Esophagus muscularis mucosa (tissue), 4 donors: ENCODE measurements around the gene CHRM5. TPM values are rescaled to one million over a fixed set of nuclear protein-coding genes. Genes with fewer than 3 reads are reported as not detected.

Source experiments
- DNase-seq: peaks from one replicate; pipeline ENCODE4 v3.0.0-alpha.2; 2017; ENCODE audit errors: extremely low spot score
- H3K27ac ChIP-seq, 4 donors: fragments of 200-600 bp; sonication (generic); replicated peaks in 1 of 4; 1 replicate in 3 of 4; 2 replicates in 1 of 4; pipeline ENCODE4 v1.5.1; 2016 to 2019; ENCODE audit warnings: mild to moderate bottlenecking in 1 of 4
- H3K27me3 ChIP-seq, 4 donors: fragments of 200-600 bp; sonication (generic); one replicate each; pipeline versions ENCODE4 v1.5.1 to v1.6.0; 2016 to 2019
- H3K36me3 ChIP-seq, 4 donors: fragments of 200-600 bp; sonication (generic); one replicate each; pipeline ENCODE4 v1.5.1; 2016 to 2019
- H3K4me1 ChIP-seq, 4 donors: fragments of 200-600 bp; sonication (generic); one replicate each; pipeline ENCODE4 v1.5.1; 2016 to 2019
- H3K4me3 ChIP-seq, 4 donors: fragments of 200-600 bp; sonication (generic); 1 replicate in 2 of 4; 2 replicates in 2 of 4; pipeline ENCODE4 v1.5.1; 2016 to 2019; ENCODE audit warnings: mild to moderate bottlenecking in 4 of 4, moderate library complexity in 1 of 4
- H3K9me3 ChIP-seq, 4 donors: fragments of 200-600 bp; sonication (generic); 1 replicate in 3 of 4; 2 replicates in 1 of 4; pipeline ENCODE4 v1.5.1; 2016 to 2019
- EP300 ChIP-seq: sonication (generic); formaldehyde crosslinking; IDR thresholded peaks from one replicate; pipeline ENCODE4 v1.6.1; 2017; ENCODE audit warnings: antibody characterized with exemption
- POLR2A ChIP-seq: fragments of 450-650 bp; IDR thresholded peaks from one replicate; pipeline ENCODE4 v1.6.1; 2017; ENCODE audit warnings: antibody characterized with exemption, moderate library complexity, mild to moderate bottlenecking, low read depth
- POLR2AphosphoS5 ChIP-seq, 2 donors: sonication (generic); formaldehyde crosslinking; IDR thresholded peaks; one replicate each; pipeline ENCODE4 v1.6.1; 2017; ENCODE audit warnings: antibody characterized with exemption in 2 of 2
- WGBS: methylation state at CpG from one replicate; pipeline ENCODE4 v1.1.5; 2018; 5-methylcytosine and 5-hydroxymethylcytosine counted together
- intact Hi-C: fragments of 100-400 bp; cut with DNase I; formaldehyde crosslinking; loops from one replicate; pipeline ENCODE4 v1.15.1; 2023
- total RNA-seq, 4 donors: library from RNA; depleted of rRNA; stranded (reverse); fragments of >200 nt; gene quantifications; one replicate each; pipeline versions ENCODE4 v1.1.0 to v1.2.1, GENCODE V29; 2016
- TF ChIP-seq, protein P1 (sequence below), 3 experiments: fragments of 200-600 bp in 2 of 3; fragments of 450-650 bp in 1 of 3; sonication (generic) in 2 of 3; IDR thresholded peaks; one replicate each; pipeline ENCODE4 v1.5.1; 2017 to 2019; ENCODE audit warnings: antibody characterized with exemption in 3 of 3, mild to moderate bottlenecking in 2 of 3, moderate library complexity in 1 of 3

CHRM5 gene
- total RNA-seq, 4 donors from 2014 or later = not detected

- no peaks in the 10 kb centered on the region for H3K4me1 ChIP-seq
- no peaks in the 10 kb centered on the region for H3K9me3 ChIP-seq
- no peak for DNase-seq
- no peaks in the 10 kb centered on the region for H3K27me3 ChIP-seq
- TF ChIP-seq EP300 = no peak
- no peak for TF ChIP-seq POLR2AphosphoS5 (IDR thresholded peaks at IDR 0.05)
- TF ChIP-seq POLR2A = no peak
- TF ChIP-seq, protein P1, sequence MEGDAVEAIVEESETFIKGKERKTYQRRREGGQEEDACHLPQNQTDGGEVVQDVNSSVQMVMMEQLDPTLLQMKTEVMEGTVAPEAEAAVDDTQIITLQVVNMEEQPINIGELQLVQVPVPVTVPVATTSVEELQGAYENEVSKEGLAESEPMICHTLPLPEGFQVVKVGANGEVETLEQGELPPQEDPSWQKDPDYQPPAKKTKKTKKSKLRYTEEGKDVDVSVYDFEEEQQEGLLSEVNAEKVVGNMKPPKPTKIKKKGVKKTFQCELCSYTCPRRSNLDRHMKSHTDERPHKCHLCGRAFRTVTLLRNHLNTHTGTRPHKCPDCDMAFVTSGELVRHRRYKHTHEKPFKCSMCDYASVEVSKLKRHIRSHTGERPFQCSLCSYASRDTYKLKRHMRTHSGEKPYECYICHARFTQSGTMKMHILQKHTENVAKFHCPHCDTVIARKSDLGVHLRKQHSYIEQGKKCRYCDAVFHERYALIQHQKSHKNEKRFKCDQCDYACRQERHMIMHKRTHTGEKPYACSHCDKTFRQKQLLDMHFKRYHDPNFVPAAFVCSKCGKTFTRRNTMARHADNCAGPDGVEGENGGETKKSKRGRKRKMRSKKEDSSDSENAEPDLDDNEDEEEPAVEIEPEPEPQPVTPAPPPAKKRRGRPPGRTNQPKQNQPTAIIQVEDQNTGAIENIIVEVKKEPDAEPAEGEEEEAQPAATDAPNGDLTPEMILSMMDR (IDR thresholded peaks at IDR 0.05) = no peak
- H3K36me3 ChIP-seq = no peaks in the 10 kb centered on the region
- intact Hi-C loops = no loop called here
- 80% methylated on average over 4 of the region's 4 CpGs for WGBS
- no peak overlapping the region for H3K27ac ChIP-seq
- H3K4me3 ChIP-seq = no peak overlapping the region
Observed at GRCh38 chr15:33975022-33975565, 6.8 kb downstream of the CHRM5 start.

GRCh38 chr15:33980159-33980558 is 11.9 kb downstream of the CHRM5 start:
- Histone ChIP-seq H3K27ac (no peak overlapping the region), H3K4me1 (peaks cover 0 to 4% (median 3%) of the 10 kb centered on the region in 4 donors), H3K36me3 (no peaks in the 10 kb centered on the region), H3K9me3 (no peaks in the 10 kb centered on the region), H3K4me3 (no peak overlapping the region), H3K27me3 (no peaks in the 10 kb centered on the region)
- DNase-seq = no peak
- WGBS = 65% methylated on average over 7 of the region's 7 CpGs
- no peak for TF ChIP-seq POLR2A
- no peak for TF ChIP-seq POLR2AphosphoS5 (IDR thresholded peaks at IDR 0.05)
- TF ChIP-seq, protein P1 (IDR thresholded peaks at IDR 0.05) = no peak
- TF ChIP-seq EP300 = no peak
- intact Hi-C loops = no loop called here

GRCh38 chr15:33982516-33982915 is 14.2 kb downstream of the CHRM5 start:
- no peaks in the 10 kb centered on the region for H3K9me3 ChIP-seq
- no peak overlapping the region for H3K4me3 ChIP-seq
- H3K4me1 ChIP-seq = peaks cover 0 to 11% (median 9%) of the 10 kb centered on the region in 4 donors
- DNase-seq = no peak
- intact Hi-C loops = no loop called here
- WGBS = 95% methylated on average over 1 of the region's 1 CpG
- no peak overlapping the region for H3K27ac ChIP-seq
- H3K27me3 ChIP-seq = no peaks in the 10 kb centered on the region
- TF ChIP-seq POLR2AphosphoS5 (IDR thresholded peaks at IDR 0.05) = no peak
- TF ChIP-seq, protein P1 (IDR thresholded peaks at IDR 0.05) = no peak
- TF ChIP-seq POLR2A = no peak
- no peak for TF ChIP-seq EP300
- H3K36me3 ChIP-seq = no peaks in the 10 kb centered on the region

DNA sequence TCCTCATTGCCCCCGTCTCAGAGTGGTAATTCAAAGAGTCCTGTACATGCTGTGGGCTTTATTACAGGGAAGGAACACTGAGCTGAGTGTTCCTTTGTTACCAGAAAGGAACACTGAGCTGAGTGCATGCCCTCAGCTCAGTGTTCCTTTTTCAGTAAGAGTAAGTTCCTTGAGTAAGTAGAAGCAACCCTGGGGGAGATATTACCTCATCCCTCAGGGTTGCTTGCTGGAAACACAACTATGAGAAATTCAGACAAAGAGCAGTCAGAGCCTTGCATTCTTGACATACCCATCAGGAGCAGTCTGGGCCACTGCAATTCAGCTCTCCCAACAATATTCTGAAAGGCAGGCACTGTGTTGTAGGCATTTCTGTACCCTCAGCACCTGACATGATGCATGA is 17.0 kb downstream of the CHRM5 start:
- no peak for DNase-seq
- TF ChIP-seq POLR2A = no peak
- TF ChIP-seq EP300 = no peak
- TF ChIP-seq, protein P1 (IDR thresholded peaks at IDR 0.05) = no peak
- no peak for TF ChIP-seq POLR2AphosphoS5 (IDR thresholded peaks at IDR 0.05)
- WGBS = 75% methylated on average over 1 of the region's 1 CpG
- Histone ChIP-seq H3K36me3 (no peaks in the 10 kb centered on the region), H3K4me3 (no peak overlapping the region), H3K9me3 (no peaks in the 10 kb centered on the region), H3K4me1 (peaks cover 0 to 11% (median 9%) of the 10 kb centered on the region in 4 donors), H3K27me3 (no peaks in the 10 kb centered on the region), H3K27ac (no peak overlapping the region)
- intact Hi-C loops = no loop called here

DNA sequence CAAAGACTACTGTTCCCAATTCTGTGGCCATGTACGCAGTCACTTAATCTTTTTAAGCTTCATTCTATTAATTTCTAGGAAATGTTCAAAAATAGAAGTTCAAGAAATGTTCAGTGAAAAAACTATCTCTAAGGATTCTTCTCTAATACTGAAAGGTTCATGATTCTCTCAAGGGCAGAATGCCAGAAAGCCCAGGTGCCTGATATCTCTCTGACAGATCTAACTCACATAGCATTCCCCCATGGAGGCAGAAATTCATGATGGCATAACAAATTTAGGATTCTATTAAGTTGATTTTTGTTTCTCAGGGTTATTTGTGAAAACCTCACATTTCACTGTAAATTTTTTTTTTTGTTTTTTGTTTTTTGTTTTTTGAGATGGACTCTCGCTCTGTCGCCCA is 17.5 kb downstream of the CHRM5 start:
- Histone ChIP-seq H3K4me3 (no peak overlapping the region), H3K4me1 (peaks cover 0 to 11% (median 9%) of the 10 kb centered on the region in 4 donors), H3K9me3 (no peaks in the 10 kb centered on the region), H3K27ac (no peak overlapping the region), H3K36me3 (no peaks in the 10 kb centered on the region), H3K27me3 (no peaks in the 10 kb centered on the region)
- TF ChIP-seq EP300 = no peak
- no peak for TF ChIP-seq POLR2AphosphoS5 (IDR thresholded peaks at IDR 0.05)
- TF ChIP-seq, protein P1 (IDR thresholded peaks at IDR 0.05) = no peak
- no peak for TF ChIP-seq POLR2A
- intact Hi-C loops = no loop called here
- 64% methylated on average over 3 of the region's 3 CpGs for WGBS
- DNase-seq = no peak
